ENCODE results near the gene SUPT4H1.

SUPT4H1 gene

GRCh38 chr17:58330997-58331814 lies 20.8 kb downstream of the SUPT4H1 start:
- peak in 2 of 4 experiments; percentile 74 to 78 for DNase-seq (ENCODE audit: low read depth in 4 of 4, low spot score in 1 of 4)

- peak in 2 of 4 experiments; percentile 24 to 46 for DNase-seq (ENCODE audit: low read depth in 4 of 4, low spot score in 1 of 4)
These were observed 21.4 kb downstream of the SUPT4H1 start for GRCh38 chr17:58330538-58330996.

- peak in 2 of 4 experiments; percentile 44 to 53 for DNase-seq (ENCODE audit: low read depth in 4 of 4, low spot score in 1 of 4)
These were observed 22.0 kb downstream of the SUPT4H1 start for GRCh38 chr17:58329810-58330537.

- peak in 3 of 4 experiments; percentile 80 to 89 (median 82) for DNase-seq (ENCODE audit: low read depth in 4 of 4, low spot score in 1 of 4)
These were observed 22.8 kb downstream of the SUPT4H1 start for GRCh38 chr17:58329035-58329809.

GRCh38 chr17:58328195-58329034 lies 23.6 kb downstream of the SUPT4H1 start, which contains the start of gene TSPOAP1:
TSPOAP1 (minus strand) TSS chr17:58328795; CDS start chr17:58327920, 875 bp downstream.
- DNase-seq (ENCODE audit: low read depth in 4 of 4, low spot score in 1 of 4) = peak in 2 of 4 experiments; percentile 83 to 86

- DNase-seq (ENCODE audit: low read depth in 4 of 4, low spot score in 1 of 4) = no peak
These were observed 24.4 kb downstream of the SUPT4H1 start for GRCh38 chr17:58327363-58328194.

GRCh38 chr17:58326609-58327362 lies 25.2 kb downstream of the SUPT4H1 start:
- no peak for DNase-seq (ENCODE audit: low read depth in 4 of 4, low spot score in 1 of 4)

GRCh38 chr17:58325976-58326468 lies 26.0 kb downstream of the SUPT4H1 start:
- no peak for DNase-seq (ENCODE audit: low read depth in 4 of 4, low spot score in 1 of 4)

- DNase-seq (ENCODE audit: low read depth in 4 of 4, low spot score in 1 of 4) = no peak
These were observed 26.7 kb downstream of the SUPT4H1 start for GRCh38 chr17:58325289-58325726.

GRCh38 chr17:58324409-58325288 lies 27.4 kb downstream of the SUPT4H1 start:
- DNase-seq (ENCODE audit: low read depth in 4 of 4, low spot score in 1 of 4) = no peak

- DNase-seq (ENCODE audit: low read depth in 4 of 4, low spot score in 1 of 4) = no peak
These were observed 28.0 kb downstream of the SUPT4H1 start for GRCh38 chr17:58324056-58324408.

- no peak for DNase-seq (ENCODE audit: low read depth in 4 of 4, low spot score in 1 of 4)
These were observed 28.5 kb downstream of the SUPT4H1 start for GRCh38 chr17:58323366-58324055.

GRCh38 chr17:58322581-58323185 lies 29.3 kb downstream of the SUPT4H1 start:
- no peak for DNase-seq (ENCODE audit: low read depth in 4 of 4, low spot score in 1 of 4)

GRCh38 chr17:58321571-58322525 lies 30.2 kb downstream of the SUPT4H1 start:
- DNase-seq (ENCODE audit: low read depth in 4 of 4, low spot score in 1 of 4) = no peak

GRCh38 chr17:58320570-58321323 lies 31.3 kb downstream of the SUPT4H1 start:
- no peak for DNase-seq (ENCODE audit: low read depth in 4 of 4, low spot score in 1 of 4)
